Inflammatory macrophage treated with lipopolysaccharide for 4 hours (primary cell): ENCODE measurements around the gene RECQL5.
"Not testable (repeated sequence)": the region's sequence is repeated elsewhere in the genome, so short reads cannot be mapped to it uniquely, and the experiment has no call there.

ENCODE experiments used
- DNase-seq: peaks from one replicate; pipeline ENCODE4 v3.0.0-alpha.2; 2020

The RECQL5 gene

GRCh38 chr17:75614006-75614405 lies 52.9 kb downstream of the RECQL5 start:
- no peak for DNase-seq

- no peak for DNase-seq
Observed at GRCh38 chr17:75612906-75613626, 53.9 kb downstream of the RECQL5 start.

GRCh38 chr17:75611851-75612429 lies 55.0 kb downstream of the RECQL5 start:
- no peak for DNase-seq

GRCh38 chr17:75610103-75610984 lies 56.6 kb downstream of the RECQL5 start:
- no peak for DNase-seq

- DNase-seq = no peak
Observed at GRCh38 chr17:75607086-75607485, 59.9 kb downstream of the RECQL5 start.

GRCh38 chr17:75605790-75606189 lies 61.2 kb downstream of the RECQL5 start:
- no peak for DNase-seq

- DNase-seq = no peak
Observed at GRCh38 chr17:75604034-75604695, 62.8 kb downstream of the RECQL5 start.

GRCh38 chr17:75603123-75603522 lies 63.8 kb downstream of the RECQL5 start:
- DNase-seq = no peak

GRCh38 chr17:75602644-75603043 lies 64.3 kb downstream of the RECQL5 start:
- no peak for DNase-seq

- DNase-seq = peak; percentile 44
Observed at GRCh38 chr17:75601057-75601987, 65.6 kb downstream of the RECQL5 start.

- DNase-seq = no peak
Observed at GRCh38 chr17:75596320-75597087, 70.5 kb downstream of the RECQL5 start.

- DNase-seq = no peak
Observed at GRCh38 chr17:75595920-75596313, 71.0 kb downstream of the RECQL5 start.

GRCh38 chr17:75595284-75595919 lies 71.6 kb downstream of the RECQL5 start:
- no peak for DNase-seq

GRCh38 chr17:75594499-75595283 lies 72.3 kb downstream of the RECQL5 start:
- no peak for DNase-seq

GRCh38 chr17:75593430-75593829 lies 73.5 kb downstream of the RECQL5 start:
- DNase-seq = not testable (repeated sequence)

GRCh38 chr17:75592348-75593020 lies 74.5 kb downstream of the RECQL5 start:
- no peak for DNase-seq

GRCh38 chr17:75591722-75592302 lies 75.1 kb downstream of the RECQL5 start:
- DNase-seq = no peak

- no peak for DNase-seq
Observed at GRCh38 chr17:75590849-75591721, 75.9 kb downstream of the RECQL5 start.
